Body of pancreas (tissue), 4 donors: ENCODE results near the gene MTLN.

Source experiments
- POLR2A ChIP-seq, 3 donors: fragments of 450-650 bp; IDR thresholded peaks; one replicate each; pipeline ENCODE4 v1.6.1; 2016; ENCODE audit warnings: antibody characterized with exemption in 3 of 3, mild to moderate bottlenecking in 2 of 3
- TF ChIP-seq, protein P1 (sequence below), 7 experiments: fragments of 450-650 bp in 4 of 7; fragments of 200-600 bp in 3 of 7; sonication (generic) in 3 of 7; IDR thresholded peaks; one replicate each; pipeline ENCODE4 v1.5.1; 2016 to 2019; ENCODE audit warnings: antibody characterized with exemption in 7 of 7

DNA sequence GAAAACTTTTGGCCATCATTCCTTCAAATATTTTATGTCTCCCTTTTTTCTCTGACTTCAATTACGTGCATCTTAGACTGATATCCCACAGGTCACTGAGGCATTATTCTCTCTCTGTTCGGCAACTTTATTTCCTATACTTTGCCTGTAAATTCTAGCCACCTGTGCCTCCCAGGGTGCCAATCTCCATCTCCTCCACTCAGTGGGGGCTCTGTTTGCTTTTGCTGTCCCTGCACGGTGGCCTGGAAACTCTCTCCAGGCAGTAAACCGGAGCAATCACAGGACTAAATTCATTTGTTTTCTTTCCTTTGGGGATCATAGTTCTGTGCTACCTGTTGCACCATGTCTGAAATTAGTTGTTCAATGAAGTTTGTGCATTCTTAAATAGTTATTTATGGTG lies 9.6 kb upstream of the MTLN start:
- TF ChIP-seq, protein P1, sequence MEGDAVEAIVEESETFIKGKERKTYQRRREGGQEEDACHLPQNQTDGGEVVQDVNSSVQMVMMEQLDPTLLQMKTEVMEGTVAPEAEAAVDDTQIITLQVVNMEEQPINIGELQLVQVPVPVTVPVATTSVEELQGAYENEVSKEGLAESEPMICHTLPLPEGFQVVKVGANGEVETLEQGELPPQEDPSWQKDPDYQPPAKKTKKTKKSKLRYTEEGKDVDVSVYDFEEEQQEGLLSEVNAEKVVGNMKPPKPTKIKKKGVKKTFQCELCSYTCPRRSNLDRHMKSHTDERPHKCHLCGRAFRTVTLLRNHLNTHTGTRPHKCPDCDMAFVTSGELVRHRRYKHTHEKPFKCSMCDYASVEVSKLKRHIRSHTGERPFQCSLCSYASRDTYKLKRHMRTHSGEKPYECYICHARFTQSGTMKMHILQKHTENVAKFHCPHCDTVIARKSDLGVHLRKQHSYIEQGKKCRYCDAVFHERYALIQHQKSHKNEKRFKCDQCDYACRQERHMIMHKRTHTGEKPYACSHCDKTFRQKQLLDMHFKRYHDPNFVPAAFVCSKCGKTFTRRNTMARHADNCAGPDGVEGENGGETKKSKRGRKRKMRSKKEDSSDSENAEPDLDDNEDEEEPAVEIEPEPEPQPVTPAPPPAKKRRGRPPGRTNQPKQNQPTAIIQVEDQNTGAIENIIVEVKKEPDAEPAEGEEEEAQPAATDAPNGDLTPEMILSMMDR (IDR thresholded peaks at IDR 0.05): no peak
- no peak for TF ChIP-seq POLR2A (IDR thresholded peaks at IDR 0.05)
